Body of pancreas (tissue), 4 donors: ENCODE measurements around the gene MDN1. TPM values are rescaled to one million over a fixed set of nuclear protein-coding genes. Genes with fewer than 3 reads are reported as not detected.

Experiments
- ATAC-seq: fragments of 150-250 bp; one replicate; pipeline ENCODE4 v1.9.1; 2016
- DNase-seq, 4 donors: peaks; one replicate each; pipeline ENCODE4 v3.0.0-alpha.2; 2019
- H3K27ac ChIP-seq, 4 donors: fragments of 200-600 bp; sonication (generic); 1 replicate in 3 of 4; 2 replicates in 1 of 4; pipeline versions ENCODE4 v1.5.1 to v1.6.1; 2016 to 2019; ENCODE audit warnings: mild to moderate bottlenecking in 1 of 4, mixed read lengths in 1 of 4, moderate library complexity in 1 of 4
- H3K27me3 ChIP-seq, 2 donors: fragments of 200-600 bp; sonication (generic); one replicate each; pipeline ENCODE4 v1.6.0; 2016; ENCODE audit warnings: mild to moderate bottlenecking in 1 of 2
- H3K36me3 ChIP-seq, 2 donors: fragments of 200-600 bp; sonication (generic); replicated peaks in 1 of 2; 2 replicates each; pipeline ENCODE4 v1.5.1; 2016; ENCODE audit warnings: low read depth in 2 of 2; ENCODE audit not compliant: insufficient read depth in 1 of 2
- H3K4me1 ChIP-seq: fragments of 200-600 bp; sonication (generic); one replicate; pipeline ENCODE4 v1.6.0; 2016
- H3K4me3 ChIP-seq, 2 donors: fragments of 200-600 bp; sonication (generic); 1 replicate in 1 of 2; 2 replicates in 1 of 2; pipeline ENCODE4 v1.5.1; 2016 to 2019
- H3K9me3 ChIP-seq, 3 donors: fragments of 200-600 bp; sonication (generic); 1 replicate in 2 of 3; 2 replicates in 1 of 3; pipeline ENCODE4 v1.5.1; 2016
- CTCF ChIP-seq, 7 experiments: fragments of 450-650 bp in 4 of 7; fragments of 200-600 bp in 3 of 7; sonication (generic) in 3 of 7; IDR thresholded peaks; one replicate each; pipeline ENCODE4 v1.5.1; 2016 to 2019; ENCODE audit warnings: antibody characterized with exemption in 7 of 7
- POLR2A ChIP-seq, 3 donors: fragments of 450-650 bp; IDR thresholded peaks; one replicate each; pipeline ENCODE4 v1.6.1; 2016; ENCODE audit warnings: antibody characterized with exemption in 3 of 3, mild to moderate bottlenecking in 2 of 3
- WGBS, 2 donors: methylation state at CpG; one replicate each; pipeline ENCODE4 v1.1.5; 2017; 5-methylcytosine and 5-hydroxymethylcytosine counted together
- intact Hi-C: fragments of 100-400 bp; cut with DNase I; formaldehyde crosslinking; loops from one replicate; pipeline ENCODE4 v1.15.1; 2023
- total RNA-seq, 2 donors: library from RNA; depleted of rRNA; stranded (reverse); fragments of >200 nt; gene quantifications; one replicate each; pipeline ENCODE4 v1.1.0, GENCODE V29; 2016

MDN1 gene
- total RNA-seq, 2 donors from 2014 or later: 17.9 to 26.7 TPM

- WGBS, 2 donors: 67 to 72% methylated on average over 2 of the region's 2 CpGs
- TF ChIP-seq CTCF (IDR thresholded peaks at IDR 0.05) (no peak), POLR2A (IDR thresholded peaks at IDR 0.05) (no peak)
- Histone ChIP-seq H3K4me3 (no peak overlapping the region), H3K9me3 (no peaks in the 10 kb centered on the region), H3K27me3 (no peaks in the 10 kb centered on the region), H3K36me3 (no peaks in the 10 kb centered on the region), H3K4me1 (peaks cover 6% of the 10 kb centered on the region), H3K27ac (no peak overlapping the region)
- DNase-seq (no peak), ATAC-seq (no peak)
- intact Hi-C loops: no loop called here
These were observed 22.6 kb upstream of the MDN1 start for GRCh38 chr6:89842228-89842627.

GRCh38 chr6:89840538-89840937, 20.9 kb upstream of the MDN1 start:
- no peaks in the 10 kb centered on the region for H3K27me3 ChIP-seq
- H3K27ac ChIP-seq: no peak overlapping the region
- 73 to 79% methylated on average over 2 to 3 of the region's 3 CpGs for WGBS, 2 donors
- TF ChIP-seq CTCF (IDR thresholded peaks at IDR 0.05) (no peak), POLR2A (IDR thresholded peaks at IDR 0.05) (no peak)
- no peaks in the 10 kb centered on the region for H3K36me3 ChIP-seq
- H3K9me3 ChIP-seq: no peaks in the 10 kb centered on the region
- DNase-seq (no peak), ATAC-seq (no peak)
- intact Hi-C loops: no loop called here
- no peak overlapping the region for H3K4me3 ChIP-seq
- H3K4me1 ChIP-seq: peaks cover 6% of the 10 kb centered on the region

- H3K9me3 ChIP-seq: no peaks in the 10 kb centered on the region
- no peak overlapping the region for H3K4me3 ChIP-seq
- no peaks in the 10 kb centered on the region for H3K4me1 ChIP-seq
- H3K27me3 ChIP-seq: no peaks in the 10 kb centered on the region
- WGBS, 2 donors: 94 to 100% methylated on average over 8 of the region's 8 CpGs
- no peak for DNase-seq
- H3K36me3 ChIP-seq: no peaks in the 10 kb centered on the region
- no peak for ATAC-seq
- intact Hi-C loops: no loop called here
- TF ChIP-seq CTCF (IDR thresholded peaks at IDR 0.05) (no peak), POLR2A (IDR thresholded peaks at IDR 0.05) (no peak)
- H3K27ac ChIP-seq: no peak overlapping the region
These were observed 17.1 kb upstream of the MDN1 start for GRCh38 chr6:89836639-89837222.

GRCh38 chr6:89834884-89835792, 15.5 kb upstream of the MDN1 start:
- intact Hi-C loops: no loop called here

More at GRCh38 chr6:89834884-89835792, 15.5 kb upstream of the MDN1 start:
- Histone ChIP-seq H3K36me3 (no peaks in the 10 kb centered on the region), H3K27me3 (no peaks in the 10 kb centered on the region), H3K4me3 (no peak overlapping the region), H3K9me3 (no peaks in the 10 kb centered on the region), H3K4me1 (peaks cover 8% of the 10 kb centered on the region), H3K27ac (no peak overlapping the region)
- no peak for TF ChIP-seq POLR2A (IDR thresholded peaks at IDR 0.05)
- no peak for TF ChIP-seq CTCF (IDR thresholded peaks at IDR 0.05)
- WGBS, 2 donors: 87 to 92% methylated on average over 12 of the region's 12 CpGs
- ATAC-seq (no peak), DNase-seq (no peak)
